NOMO-1 treated with dmso at 0.1 percent for 144 hours (cell line): ENCODE measurements around the gene CLEC4F.
A peak's percentile ranks its signal among the peaks of the same experiment; 100 is the strongest.

Source experiments
- DNase-seq: peaks from one replicate; lab custom pipeline; 2025; ENCODE audit not compliant: unreplicated experiment; lab: John Stamatoyannopoulos, UW

CLEC4F gene

GRCh38 chr2:70820499-70820898 lies at the start of gene CLEC4F:
CLEC4F (minus strand) TSS chr2:70820599; CDS start chr2:70820523, 76 bp downstream.
- no peak for DNase-seq

DNA sequence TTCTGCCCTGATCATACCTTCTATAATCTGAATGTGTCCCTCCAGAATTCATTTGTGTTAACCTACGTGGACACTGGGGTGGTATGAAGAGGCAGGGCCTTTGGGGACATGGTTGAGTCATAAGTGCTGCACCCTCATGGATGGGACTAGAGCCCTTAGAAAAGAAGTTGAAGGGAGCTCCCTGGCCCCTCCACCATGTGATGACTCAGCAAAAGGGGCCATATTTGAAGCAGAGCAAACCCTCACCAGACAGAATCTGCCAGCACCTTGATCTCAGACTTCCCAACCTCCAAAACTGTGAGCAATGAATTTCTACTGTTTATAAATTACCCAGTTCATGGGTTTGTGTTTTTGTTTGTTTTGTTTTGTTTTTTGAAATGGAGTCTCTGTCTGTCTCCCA lies 48.6 kb upstream of the CLEC4F start:
- DNase-seq: no peak

GRCh38 chr2:70861777-70862625 lies 41.6 kb upstream of the CLEC4F start:
- peak; percentile 36 for DNase-seq

DNA sequence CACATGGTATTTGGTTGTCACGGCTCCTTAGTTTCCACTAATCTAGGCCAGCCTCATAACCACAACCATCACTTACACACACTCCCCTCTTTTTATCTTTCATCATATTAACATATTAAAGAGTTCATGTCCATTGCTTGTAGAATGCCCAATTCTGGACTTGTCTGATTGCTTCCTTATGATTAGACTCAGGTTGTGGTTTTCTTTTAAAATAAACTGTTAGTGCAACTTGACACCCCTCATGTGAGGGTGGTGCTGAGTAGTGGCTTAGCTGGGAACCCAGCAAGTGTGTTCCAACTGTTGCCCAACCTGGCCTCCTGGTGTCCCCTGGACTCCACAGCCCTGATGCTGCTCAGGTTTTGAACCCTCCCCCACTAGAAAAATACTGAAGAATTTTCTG lies 35.3 kb upstream of the CLEC4F start:
- DNase-seq: no peak

DNA sequence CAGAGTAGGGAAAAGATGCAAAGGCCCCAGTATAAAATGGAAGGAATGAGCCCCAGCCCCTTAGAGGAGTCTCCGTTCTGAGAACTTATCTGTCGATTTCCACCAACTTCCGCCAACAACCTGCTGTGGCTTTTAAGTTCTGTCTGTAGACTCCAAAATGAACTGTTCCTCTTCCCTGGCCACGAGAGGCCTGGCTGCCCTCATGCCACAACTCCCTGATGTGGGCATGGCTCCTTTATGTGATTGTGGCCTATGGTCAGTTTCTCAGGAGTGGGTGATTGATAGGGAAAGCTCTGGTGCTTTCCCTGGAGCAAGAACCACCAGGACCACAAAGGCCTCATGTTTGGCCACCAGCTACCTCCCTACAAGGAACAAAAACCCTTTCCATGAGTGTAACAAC lies 34.0 kb upstream of the CLEC4F start:
- no peak for DNase-seq

GRCh38 chr2:70852824-70853223 lies 32.4 kb upstream of the CLEC4F start:
- no peak for DNase-seq

GRCh38 chr2:70851704-70852103 lies 31.3 kb upstream of the CLEC4F start:
- DNase-seq: peak; percentile 60

GRCh38 chr2:70850925-70851324 lies 30.5 kb upstream of the CLEC4F start:
- no peak for DNase-seq

DNA sequence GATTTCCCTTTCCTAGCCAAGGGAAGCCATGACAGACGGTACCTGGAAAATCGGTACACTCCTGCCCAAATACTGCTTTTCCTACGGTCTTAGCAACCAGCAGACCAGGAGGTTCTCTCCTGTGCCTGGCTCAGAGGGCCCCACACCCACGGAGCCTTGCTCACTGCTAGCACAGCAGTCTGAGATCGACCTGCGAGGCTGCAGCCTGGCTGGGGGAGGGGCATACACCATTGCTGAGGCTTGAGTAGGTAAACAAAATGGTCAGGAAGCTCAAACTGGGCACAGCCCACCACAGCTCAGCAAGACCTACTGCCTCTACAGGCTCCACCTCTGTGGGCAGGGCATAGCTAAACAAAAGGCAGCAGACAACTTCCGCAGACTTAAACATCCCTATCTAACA lies 22.0 kb upstream of the CLEC4F start:
- no peak for DNase-seq

DNA sequence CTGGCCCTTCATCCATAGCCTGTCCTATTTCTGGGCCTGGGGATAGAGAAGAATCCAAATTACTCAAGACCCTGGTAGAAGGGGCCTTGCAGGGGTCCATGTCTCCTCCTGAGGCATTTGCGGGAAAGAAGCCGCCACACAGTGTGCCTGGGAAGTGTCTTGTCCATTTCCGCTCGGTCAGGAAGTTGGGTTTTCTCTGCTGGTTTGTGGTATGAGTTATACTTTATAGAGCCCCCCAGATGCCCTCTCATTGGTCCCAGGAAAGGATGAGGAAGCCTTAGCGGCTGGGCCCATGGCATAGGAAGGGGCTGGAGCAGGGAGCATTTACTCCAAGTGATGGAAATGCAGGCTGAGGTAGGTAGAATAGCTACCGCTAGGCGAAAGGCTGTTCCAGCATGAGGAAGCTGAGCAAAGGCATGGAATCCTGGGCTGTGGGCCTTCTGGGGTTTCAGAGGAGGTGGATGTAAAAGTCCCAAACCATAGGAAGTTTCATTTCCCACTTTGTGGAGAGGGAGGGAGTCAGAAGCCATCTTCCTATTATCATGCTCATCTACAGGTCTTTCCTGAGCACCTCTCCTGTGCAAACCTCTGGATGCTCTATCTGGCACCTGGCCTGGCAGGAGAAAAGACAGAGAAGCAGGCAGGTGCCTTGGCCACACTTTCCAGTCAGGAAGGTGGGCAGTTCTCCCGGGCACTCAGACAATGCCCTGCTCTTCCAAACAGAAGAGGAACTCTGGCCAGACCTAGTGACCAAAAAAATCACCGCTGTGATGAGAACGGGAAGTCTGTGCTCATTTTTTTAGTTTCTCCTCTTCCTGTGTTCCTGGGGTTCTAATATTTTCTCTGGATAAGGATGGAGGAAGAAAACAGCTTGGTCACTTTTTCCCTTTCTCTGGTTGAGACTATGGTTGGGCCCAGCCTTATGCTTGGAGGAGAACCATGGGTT lies 17.9 kb upstream of the CLEC4F start:
- no peak for DNase-seq

GRCh38 chr2:70835643-70836042 lies 15.2 kb upstream of the CLEC4F start, which contains the start of gene CD207:
CD207 (minus strand) TSS chr2:70835816; CDS start chr2:70835776, 40 bp downstream.
- DNase-seq: no peak

DNA sequence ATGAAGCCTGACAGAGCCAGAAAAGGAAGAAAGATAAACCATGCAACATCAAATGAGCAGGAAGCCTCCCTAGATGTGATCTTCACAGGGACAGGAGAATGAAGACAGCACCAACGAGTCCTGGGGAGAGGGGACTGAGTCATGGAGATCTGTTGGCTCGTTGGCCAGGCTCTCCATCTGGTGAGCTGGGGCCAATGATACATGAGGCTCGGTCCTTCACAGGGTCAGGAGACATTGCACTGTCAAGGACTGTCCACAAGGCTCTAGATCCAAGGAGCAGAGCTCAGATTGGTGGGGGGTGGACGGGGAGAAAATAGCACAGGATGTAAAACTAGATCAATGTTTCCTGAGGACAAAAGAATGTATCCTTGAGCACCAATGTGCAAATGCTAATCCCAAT lies 14.5 kb upstream of the CLEC4F start:
- DNase-seq: no peak

DNA sequence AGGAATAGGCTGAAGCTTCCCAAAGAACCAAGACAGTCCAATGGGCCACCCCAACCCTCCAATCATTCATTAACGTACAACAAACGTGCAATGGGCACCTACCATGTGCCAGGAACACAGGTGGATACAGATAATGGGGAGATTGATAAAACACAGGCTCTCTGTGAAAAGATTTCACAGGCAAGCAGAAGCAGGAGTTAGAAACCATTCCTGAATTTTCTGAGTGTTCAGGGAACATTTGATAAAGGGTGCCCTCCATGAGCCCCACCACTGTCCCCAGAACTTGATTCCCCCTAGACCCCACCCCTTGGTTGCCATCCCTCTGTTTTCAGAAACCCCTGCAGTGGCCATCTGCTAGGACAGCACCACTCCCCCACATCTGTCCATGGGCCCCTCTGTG lies 13.7 kb upstream of the CLEC4F start:
- no peak for DNase-seq

- no peak for DNase-seq
These were observed 12.8 kb upstream of the CLEC4F start for GRCh38 chr2:70833246-70833645.

DNA sequence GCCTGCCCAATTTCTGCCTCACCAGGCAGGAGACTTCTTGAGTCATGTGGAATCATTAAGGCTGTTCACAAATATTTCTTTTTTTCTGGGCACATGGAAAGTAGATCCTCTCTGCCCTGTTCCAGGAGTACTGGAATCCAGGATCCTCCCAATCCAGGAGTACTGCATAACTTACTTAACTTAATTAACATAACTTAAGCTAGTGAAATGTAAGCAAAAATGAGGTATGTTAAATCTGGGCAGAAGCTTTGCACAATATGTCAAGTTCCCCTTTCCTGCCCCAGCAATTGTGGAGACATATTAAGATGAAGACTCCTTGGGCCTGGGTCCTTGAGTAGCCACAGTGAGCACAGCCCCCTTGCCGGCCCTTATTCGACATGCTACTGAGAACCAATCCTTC lies 12.0 kb upstream of the CLEC4F start:
- DNase-seq: no peak

DNA sequence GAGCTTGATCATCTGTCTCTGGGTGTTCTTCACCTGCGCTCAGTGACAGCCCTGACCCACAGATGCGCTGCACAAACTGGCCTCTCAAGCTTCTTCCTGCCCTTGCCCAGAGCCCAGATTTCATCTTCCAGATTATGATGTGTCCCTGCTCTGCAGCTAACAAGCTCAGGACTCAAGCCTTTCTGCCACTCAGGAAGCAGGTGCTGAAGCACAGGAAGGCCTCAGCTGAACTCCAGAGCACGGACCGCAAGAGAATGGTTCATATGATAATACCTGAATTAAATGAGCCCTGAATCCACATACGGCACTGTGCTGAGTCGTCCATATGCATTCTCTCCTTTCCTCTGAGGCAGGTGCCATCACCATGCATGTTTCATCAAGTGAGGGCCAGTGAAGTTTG lies 11.5 kb upstream of the CLEC4F start:
- no peak for DNase-seq

- no peak for DNase-seq
These were observed 10.0 kb upstream of the CLEC4F start for GRCh38 chr2:70830366-70830765.

- no peak for DNase-seq
These were observed 9.5 kb upstream of the CLEC4F start for GRCh38 chr2:70829916-70830315.

DNA sequence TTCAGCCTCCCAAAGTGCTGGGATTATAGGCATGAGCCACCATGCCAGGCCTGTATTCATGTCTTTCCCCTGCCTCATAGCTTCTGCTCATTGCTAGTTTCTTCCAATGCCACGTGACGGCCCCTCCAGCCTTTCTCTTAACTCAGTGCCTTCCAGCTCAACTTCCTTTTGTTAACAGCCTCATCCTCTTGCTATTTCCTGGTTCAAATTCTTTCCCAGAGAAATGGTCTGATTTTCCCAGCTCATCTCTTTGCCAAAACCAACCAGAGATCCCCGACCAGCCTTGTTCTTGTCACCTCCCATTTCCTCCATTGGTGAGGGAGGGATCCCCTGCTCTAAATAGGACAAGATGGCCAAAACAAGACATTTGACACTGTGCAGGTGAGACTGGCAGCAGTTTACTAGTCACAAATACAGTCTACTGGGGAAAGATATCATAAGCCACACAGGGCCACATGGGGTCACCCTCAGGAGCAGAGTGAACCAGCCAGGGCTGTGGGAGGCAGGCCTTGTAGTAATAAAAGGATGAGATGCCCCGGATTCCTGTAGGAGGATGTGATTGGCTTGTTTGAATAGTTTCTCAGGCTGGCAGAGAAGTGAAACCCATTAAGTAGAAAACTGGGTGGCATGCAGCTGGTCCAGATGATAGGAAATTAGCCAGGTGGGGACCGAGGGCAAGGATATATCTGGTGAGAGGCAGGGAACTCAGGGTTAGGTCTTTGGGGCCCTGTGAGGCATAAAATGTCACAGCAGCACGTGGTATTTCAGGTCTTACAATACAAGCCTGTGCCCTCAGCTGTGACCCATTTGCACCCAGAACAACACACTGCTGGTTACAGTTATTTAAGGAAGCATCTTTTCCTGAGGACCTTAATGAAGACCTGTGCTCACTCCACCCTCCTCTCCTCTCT lies 8.8 kb upstream of the CLEC4F start:
- DNase-seq: no peak

- DNase-seq: no peak
These were observed 7.7 kb upstream of the CLEC4F start for GRCh38 chr2:70828115-70828514.

DNA sequence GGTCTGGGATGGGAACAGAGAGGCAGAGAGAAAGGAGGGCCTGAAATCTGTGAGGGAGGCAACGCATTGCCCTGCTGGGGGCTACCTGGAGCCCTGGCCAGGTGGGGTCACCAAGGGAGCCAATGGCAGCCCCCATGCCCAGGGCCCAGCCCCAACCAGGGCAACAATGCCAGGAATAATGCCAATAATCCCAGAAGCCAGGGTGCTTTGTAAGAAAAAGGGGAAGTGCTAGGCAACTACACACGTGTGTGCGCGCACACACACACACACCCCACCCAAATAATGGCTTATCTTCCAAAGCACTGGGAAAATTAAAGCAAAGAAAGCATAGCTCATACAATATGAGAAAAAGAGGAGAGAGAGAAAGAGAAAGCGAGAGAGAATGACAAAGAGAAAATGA lies 7.0 kb upstream of the CLEC4F start:
- DNase-seq: no peak
